ENCODE results near the gene EHMT1.

EHMT1 gene

DNA sequence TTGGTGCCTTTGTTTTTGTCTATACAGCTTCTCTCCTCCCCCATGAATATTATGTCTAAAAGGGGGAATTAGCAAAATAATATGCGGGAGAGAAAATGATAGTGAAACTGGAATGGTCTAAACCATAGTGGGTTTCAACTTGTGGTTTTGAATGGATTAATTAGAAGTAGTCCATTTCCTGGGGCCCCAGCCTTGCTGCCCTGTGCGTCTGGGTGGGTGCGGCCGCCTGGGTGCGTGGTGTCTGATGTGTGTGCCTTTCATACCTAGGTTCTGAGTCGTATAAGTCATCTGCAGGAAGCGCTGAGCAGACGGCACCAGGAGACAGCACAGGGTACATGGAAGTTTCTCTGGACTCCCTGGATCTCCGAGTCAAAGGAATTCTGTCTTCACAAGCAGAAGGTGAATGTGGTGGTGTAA, 138.8 kb downstream of the EHMT1 start:
- TF ChIP-seq, protein P1, sequence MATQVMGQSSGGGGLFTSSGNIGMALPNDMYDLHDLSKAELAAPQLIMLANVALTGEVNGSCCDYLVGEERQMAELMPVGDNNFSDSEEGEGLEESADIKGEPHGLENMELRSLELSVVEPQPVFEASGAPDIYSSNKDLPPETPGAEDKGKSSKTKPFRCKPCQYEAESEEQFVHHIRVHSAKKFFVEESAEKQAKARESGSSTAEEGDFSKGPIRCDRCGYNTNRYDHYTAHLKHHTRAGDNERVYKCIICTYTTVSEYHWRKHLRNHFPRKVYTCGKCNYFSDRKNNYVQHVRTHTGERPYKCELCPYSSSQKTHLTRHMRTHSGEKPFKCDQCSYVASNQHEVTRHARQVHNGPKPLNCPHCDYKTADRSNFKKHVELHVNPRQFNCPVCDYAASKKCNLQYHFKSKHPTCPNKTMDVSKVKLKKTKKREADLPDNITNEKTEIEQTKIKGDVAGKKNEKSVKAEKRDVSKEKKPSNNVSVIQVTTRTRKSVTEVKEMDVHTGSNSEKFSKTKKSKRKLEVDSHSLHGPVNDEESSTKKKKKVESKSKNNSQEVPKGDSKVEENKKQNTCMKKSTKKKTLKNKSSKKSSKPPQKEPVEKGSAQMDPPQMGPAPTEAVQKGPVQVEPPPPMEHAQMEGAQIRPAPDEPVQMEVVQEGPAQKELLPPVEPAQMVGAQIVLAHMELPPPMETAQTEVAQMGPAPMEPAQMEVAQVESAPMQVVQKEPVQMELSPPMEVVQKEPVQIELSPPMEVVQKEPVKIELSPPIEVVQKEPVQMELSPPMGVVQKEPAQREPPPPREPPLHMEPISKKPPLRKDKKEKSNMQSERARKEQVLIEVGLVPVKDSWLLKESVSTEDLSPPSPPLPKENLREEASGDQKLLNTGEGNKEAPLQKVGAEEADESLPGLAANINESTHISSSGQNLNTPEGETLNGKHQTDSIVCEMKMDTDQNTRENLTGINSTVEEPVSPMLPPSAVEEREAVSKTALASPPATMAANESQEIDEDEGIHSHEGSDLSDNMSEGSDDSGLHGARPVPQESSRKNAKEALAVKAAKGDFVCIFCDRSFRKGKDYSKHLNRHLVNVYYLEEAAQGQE (IDR thresholded peaks at IDR 0.05; ENCODE audit: low read depth) = no peak
- TF ChIP-seq TEAD4 (IDR thresholded peaks at IDR 0.05) (no peak), EP300 (IDR thresholded peaks at IDR 0.05; ENCODE audit: borderline replicate concordance) (no peak), CEBPB (IDR thresholded peaks at IDR 0.05) (no peak), TAF1 (IDR thresholded peaks at IDR 0.05; ENCODE audit: low read depth) (no peak), FOXM1 (IDR thresholded peaks at IDR 0.05; ENCODE audit: borderline replicate concordance, low read depth) (no peak), CREB1 (IDR thresholded peaks at IDR 0.05; ENCODE audit: low read depth) (no peak), YY1 (IDR thresholded peaks at IDR 0.05; ENCODE audit: low read depth) (no peak)
- TF ChIP-seq, protein P2, sequence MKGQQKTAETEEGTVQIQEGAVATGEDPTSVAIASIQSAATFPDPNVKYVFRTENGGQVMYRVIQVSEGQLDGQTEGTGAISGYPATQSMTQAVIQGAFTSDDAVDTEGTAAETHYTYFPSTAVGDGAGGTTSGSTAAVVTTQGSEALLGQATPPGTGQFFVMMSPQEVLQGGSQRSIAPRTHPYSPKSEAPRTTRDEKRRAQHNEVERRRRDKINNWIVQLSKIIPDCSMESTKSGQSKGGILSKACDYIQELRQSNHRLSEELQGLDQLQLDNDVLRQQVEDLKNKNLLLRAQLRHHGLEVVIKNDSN (IDR thresholded peaks at IDR 0.05) = no peak

DNA sequence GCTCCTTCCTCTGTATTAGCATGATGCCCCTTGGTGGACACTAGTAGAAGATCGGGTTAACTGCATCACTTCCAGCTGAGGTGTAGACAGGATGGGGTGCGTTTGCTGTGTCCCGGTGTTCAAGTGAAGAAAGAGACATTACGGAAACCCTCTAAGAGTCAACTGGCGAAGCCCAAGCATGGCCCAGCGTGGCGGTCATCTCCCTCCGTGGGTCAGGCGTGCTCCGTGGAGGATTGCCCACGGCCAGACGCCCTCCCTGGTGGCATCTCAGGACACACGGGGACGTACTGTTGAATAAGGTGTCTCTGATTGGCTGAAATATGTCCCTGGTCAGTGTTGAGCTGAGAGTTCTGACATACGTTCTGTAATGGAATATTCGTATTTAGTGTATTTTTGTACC, 139.3 kb downstream of the EHMT1 start:
- TF ChIP-seq EP300 (IDR thresholded peaks at IDR 0.05; ENCODE audit: borderline replicate concordance) (no peak), EGR1 (IDR thresholded peaks at IDR 0.05) (no peak), RAD21 (IDR thresholded peaks at IDR 0.05; ENCODE audit: low read depth) (no peak), ZBTB7A (IDR thresholded peaks at IDR 0.05; ENCODE audit: low read depth) (no peak), CREB1 (IDR thresholded peaks at IDR 0.05; ENCODE audit: low read depth) (no peak), CEBPB (IDR thresholded peaks at IDR 0.05) (no peak), YY1 (IDR thresholded peaks at IDR 0.05; ENCODE audit: low read depth) (no peak), NFIC (IDR thresholded peaks at IDR 0.05) (no peak), TCF12 (IDR thresholded peaks at IDR 0.05; ENCODE audit: low read depth) (no peak), TEAD4 (IDR thresholded peaks at IDR 0.05) (no peak), FOXM1 (IDR thresholded peaks at IDR 0.05; ENCODE audit: borderline replicate concordance, low read depth) (no peak), TAF1 (IDR thresholded peaks at IDR 0.05; ENCODE audit: low read depth) (no peak)
- TF ChIP-seq, protein P3, sequence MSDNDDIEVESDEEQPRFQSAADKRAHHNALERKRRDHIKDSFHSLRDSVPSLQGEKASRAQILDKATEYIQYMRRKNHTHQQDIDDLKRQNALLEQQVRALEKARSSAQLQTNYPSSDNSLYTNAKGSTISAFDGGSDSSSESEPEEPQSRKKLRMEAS (IDR thresholded peaks at IDR 0.05) = no peak
- TF ChIP-seq, protein P1 (IDR thresholded peaks at IDR 0.05; ENCODE audit: low read depth) = no peak
- TF ChIP-seq, protein P2 (IDR thresholded peaks at IDR 0.05) = no peak

DNA sequence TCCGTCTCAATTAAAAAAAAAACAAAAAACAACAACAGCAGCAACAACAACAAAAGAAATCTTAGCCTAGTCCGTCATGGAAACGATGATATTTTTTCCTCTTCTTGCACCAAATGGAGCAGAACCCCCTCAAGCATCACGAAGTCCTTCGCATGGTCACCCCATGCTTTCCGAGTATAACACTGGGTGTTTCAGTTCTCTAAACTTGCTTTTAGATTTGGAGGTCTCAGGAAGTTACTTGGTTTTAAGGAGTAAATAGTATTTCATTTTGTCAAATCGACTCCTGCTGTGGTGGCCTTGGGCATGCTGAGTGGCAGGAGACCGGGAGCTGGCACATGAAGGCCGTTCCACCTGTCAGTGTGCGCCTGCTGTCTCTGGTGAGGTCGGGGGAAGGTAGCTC, 140.3 kb downstream of the EHMT1 start:
- TF ChIP-seq CEBPB (IDR thresholded peaks at IDR 0.05) = no peak
- TF ChIP-seq RAD21 (IDR thresholded peaks at IDR 0.05; ENCODE audit: low read depth) = no peak
- no peak for TF ChIP-seq YY1 (IDR thresholded peaks at IDR 0.05; ENCODE audit: low read depth)
- TF ChIP-seq CREB1 (IDR thresholded peaks at IDR 0.05; ENCODE audit: low read depth) = no peak
- TF ChIP-seq TEAD4 (IDR thresholded peaks at IDR 0.05) = no peak
- no peak for TF ChIP-seq TAF1 (IDR thresholded peaks at IDR 0.05; ENCODE audit: low read depth)
- no peak for TF ChIP-seq EGR1 (IDR thresholded peaks at IDR 0.05)
- no peak for TF ChIP-seq FOXM1 (IDR thresholded peaks at IDR 0.05; ENCODE audit: borderline replicate concordance, low read depth)
- TF ChIP-seq, protein P3 (IDR thresholded peaks at IDR 0.05) = no peak
- TF ChIP-seq, protein P1 (IDR thresholded peaks at IDR 0.05; ENCODE audit: low read depth) = no peak
- no peak for TF ChIP-seq NFIC (IDR thresholded peaks at IDR 0.05)
- TF ChIP-seq EP300 (IDR thresholded peaks at IDR 0.05; ENCODE audit: borderline replicate concordance) = no peak

DNA sequence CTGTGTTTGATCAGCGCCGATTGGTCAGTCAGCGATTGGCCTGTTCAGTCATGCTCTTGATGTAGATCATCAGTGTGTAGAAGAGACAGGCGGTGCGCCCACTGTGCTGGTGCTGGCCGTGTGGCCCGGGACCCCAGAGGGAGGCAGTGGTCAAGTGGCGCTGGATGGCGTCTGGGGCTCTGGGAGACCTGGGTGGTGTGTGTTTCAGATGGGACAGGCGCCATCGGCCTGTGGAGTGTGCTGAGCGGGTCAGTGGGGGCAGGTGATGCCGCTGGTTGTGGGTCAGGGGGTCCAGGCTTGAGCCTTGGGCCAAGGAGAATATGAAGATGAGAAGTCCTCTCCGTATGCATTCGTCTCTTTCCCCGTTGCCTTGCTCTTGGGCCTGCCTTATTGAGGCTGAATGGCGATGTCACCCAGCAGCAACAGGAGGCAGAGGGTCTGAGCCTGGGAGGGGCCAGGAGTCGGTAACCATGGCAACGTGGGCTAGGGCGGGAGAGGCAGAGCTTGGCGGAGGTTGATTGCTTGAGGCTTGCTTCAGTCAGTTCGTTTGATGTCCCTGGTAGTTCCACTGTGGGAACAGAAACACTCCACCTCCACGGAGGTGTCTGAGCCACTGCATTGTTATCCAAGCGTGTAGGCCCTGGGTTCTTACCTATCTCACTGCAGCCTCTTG, 141.0 kb downstream of the EHMT1 start:
- TF ChIP-seq TCF12 (IDR thresholded peaks at IDR 0.05; ENCODE audit: low read depth) = no peak
- no peak for TF ChIP-seq EP300 (IDR thresholded peaks at IDR 0.05; ENCODE audit: borderline replicate concordance)
